GM18517 (cell line): ENCODE data around the gene RIC8B.
A peak's percentile ranks its signal among the peaks of the same experiment; 100 is the strongest.
"Not testable (repeated sequence)": the region's sequence is repeated elsewhere in the genome, so short reads cannot be mapped to it uniquely, and the experiment has no call there.

Experiments
- ATAC-seq: cut with Tn5 transposase; IDR thresholded peaks from one replicate; pipeline ENCODE4 v1.9.1; 2021; ENCODE audit warnings: mild to moderate bottlenecking, moderate library complexity; ENCODE audit not compliant: unreplicated experiment

Gene RIC8B, protein sequence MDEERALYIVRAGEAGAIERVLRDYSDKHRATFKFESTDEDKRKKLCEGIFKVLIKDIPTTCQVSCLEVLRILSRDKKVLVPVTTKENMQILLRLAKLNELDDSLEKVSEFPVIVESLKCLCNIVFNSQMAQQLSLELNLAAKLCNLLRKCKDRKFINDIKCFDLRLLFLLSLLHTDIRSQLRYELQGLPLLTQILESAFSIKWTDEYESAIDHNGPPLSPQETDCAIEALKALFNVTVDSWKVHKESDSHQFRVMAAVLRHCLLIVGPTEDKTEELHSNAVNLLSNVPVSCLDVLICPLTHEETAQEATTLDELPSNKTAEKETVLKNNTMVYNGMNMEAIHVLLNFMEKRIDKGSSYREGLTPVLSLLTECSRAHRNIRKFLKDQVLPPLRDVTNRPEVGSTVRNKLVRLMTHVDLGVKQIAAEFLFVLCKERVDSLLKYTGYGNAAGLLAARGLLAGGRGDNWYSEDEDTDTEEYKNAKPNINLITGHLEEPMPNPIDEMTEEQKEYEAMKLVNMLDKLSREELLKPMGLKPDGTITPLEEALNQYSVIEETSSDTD

GRCh38 chr12:106774005-106774807 lies at the start of gene RIC8B:
TSS of gene RIC8B (plus strand) at chr12:106774682. CDS start at chr12:106774746, 64 bp downstream.
- peak; percentile 93 for ATAC-seq

- no peak for ATAC-seq
Measured at GRCh38 chr12:106724934-106725333, 49.5 kb upstream of the RIC8B start.

DNA sequence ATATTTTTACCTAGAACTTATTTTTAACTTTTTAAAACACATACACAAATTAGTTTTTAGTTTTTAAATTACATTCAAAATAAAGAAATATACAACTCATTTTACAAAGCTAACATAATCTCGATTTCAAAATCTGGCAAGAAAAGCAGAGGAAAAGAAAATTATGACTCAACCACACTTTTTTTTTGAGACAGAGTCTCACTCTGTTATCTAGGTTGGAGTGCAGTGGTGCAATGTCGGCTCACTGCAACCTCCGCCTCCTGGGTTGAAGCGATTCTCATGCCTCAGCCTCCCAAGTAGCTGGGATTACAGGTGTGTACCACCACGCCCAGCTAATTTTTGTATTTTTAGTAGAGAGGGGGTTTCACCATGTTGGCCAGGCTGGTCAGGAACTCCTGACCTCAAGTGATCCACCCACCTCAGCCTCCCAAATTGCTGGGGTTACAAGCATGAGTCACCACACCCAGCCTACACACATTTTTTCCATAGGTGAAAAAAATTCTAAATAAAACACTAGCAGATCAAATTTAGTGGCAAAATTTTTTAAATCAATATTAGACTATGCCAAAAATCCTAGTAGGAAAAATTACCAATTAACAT lies 47.8 kb upstream of the RIC8B start:
- ATAC-seq, result not testable (repeated sequence)

DNA sequence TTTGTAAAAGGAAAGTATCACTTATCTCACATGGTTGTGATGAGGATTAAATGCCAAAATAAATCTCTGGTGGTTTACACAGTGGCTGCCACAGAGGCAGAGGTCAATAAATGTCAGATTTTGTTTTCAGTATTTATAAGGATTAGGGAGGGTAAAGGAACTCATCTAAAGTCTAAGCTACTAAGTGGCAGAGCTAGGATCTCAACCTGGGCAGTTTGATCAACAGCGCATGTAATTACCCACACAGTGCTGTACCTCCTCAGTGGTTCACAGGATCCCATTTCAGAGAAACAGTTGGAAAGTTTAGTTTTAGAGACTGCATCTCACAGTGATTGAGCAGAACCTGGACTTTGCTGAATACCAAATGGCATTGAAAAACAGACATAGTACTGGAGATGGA lies 44.9 kb upstream of the RIC8B start:
- no peak for ATAC-seq

- no peak for ATAC-seq
Measured at GRCh38 chr12:106732890-106733289, 41.6 kb upstream of the RIC8B start.

GRCh38 chr12:106733660-106734059 lies 40.8 kb upstream of the RIC8B start:
- no peak for ATAC-seq

DNA sequence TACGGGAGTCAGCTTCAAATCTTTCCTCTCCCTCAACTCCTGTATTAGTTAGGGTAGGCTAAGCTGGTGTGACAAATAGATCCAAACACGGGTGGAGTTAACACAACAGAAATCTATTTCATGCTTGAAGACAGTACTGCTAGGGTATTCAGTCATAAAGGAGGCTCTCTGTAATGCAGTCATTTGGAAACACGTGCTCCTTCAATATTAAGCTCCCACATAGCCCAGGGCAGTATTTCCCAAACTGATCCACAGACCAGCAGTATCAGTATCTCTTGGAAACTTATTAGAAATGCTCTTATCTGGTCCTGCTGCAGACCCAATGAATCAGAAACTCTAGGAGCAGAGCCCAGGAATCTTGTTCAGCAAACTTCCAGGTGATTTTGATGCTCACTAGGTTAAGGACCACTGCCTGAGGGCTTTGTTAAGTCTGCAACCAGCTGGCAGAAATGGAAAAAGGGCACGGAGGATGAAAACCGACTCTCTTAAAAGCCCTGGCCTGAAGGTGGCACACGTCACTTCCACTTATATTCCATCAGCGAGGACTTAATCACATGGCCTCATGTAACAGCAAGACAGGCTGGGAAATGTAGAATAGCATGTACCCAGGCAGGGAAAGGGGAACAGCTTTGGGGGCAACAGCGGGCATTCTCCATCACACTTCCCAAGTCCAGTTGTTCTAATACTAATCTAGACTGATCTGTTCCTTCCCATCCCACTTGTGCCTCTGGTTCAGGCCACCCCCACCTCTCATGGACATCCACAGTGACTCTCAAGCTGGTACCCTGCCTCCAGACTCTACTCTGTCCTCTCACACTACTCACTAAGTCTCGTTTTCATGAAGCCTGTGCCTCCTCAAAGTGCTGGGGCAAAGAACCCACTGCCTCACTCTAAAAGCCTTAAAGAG lies 38.2 kb upstream of the RIC8B start:
- ATAC-seq, result no peak

- no peak for ATAC-seq
Measured at GRCh38 chr12:106739318-106739717, 35.2 kb upstream of the RIC8B start.

GRCh38 chr12:106739815-106740530 lies 34.5 kb upstream of the RIC8B start:
- ATAC-seq, result no peak

DNA sequence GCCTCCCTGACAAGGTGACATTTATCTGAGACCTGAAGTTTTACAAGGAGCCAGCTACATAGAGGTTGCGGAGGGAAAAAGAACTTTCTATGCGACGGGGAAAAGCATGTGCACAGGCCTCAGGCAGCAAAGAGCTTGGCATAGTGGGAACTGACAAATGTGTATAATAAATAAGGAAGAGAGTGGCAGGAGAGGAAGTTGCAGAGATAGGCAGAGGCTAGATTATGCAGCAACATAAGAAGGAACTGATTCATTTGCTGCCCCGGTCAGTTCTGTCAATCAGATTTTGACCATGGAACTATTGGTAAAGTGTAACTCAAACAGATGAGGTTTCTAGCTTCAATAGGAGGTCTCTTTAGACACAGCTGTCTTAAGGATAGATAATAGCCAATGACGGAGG lies 33.7 kb upstream of the RIC8B start:
- no peak for ATAC-seq

- no peak for ATAC-seq
Measured at GRCh38 chr12:106741247-106741646, 33.2 kb upstream of the RIC8B start.

- no peak for ATAC-seq
Measured at GRCh38 chr12:106743270-106743988, 31.1 kb upstream of the RIC8B start.

DNA sequence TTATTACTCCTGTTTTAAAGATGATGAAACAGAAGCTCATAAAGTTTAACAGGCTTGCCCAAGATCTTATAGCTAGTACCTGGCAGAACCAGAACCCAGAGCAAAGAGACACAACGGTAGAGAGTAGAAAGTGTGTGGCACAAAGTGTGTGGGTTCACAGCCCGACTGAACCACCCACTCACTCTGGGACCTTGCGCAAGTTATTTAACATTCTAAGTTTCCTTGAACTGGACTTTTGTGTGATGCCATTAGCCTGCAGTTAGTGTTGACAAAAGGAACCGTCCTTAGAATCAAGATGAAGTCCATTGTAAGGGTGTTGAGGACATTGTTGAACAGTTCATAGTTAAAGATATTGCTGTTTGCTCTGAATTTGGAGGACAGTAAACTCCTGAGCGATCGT lies 29.9 kb upstream of the RIC8B start:
- ATAC-seq, result no peak

GRCh38 chr12:106745181-106745745 lies 29.2 kb upstream of the RIC8B start:
- ATAC-seq, result no peak

DNA sequence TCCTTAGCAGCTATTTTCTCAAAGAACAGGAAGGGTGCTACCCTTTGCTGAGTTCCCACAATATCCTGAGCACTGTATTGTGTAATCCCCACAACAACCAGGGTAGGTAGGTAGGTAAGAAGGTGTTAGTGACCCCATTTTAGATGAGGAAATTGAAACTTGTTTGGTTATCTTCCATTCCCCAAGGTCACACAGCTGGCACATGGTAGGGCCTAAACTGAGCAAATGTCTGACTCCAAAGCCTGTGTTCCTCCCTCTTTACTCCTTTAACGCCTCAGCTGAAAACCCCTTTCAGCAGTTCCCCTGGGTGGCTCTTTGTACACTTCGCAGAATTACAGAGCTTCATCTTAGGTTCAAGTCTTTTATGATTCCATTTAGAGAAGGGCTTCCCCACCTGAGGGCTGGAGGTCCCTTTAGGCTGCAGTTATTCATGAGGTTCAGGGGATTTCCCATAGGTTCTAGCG lies 26.5 kb upstream of the RIC8B start:
- ATAC-seq, result no peak

GRCh38 chr12:106750524-106750923 lies 24.0 kb upstream of the RIC8B start:
- ATAC-seq, result no peak

- peak; percentile 98 for ATAC-seq
Measured at GRCh38 chr12:106753526-106753925, 21.0 kb upstream of the RIC8B start.

- no peak for ATAC-seq
Measured at GRCh38 chr12:106754331-106754730, 20.2 kb upstream of the RIC8B start.
